IPS-NIHi7 (cell line): ENCODE results near the gene HAGH.

Source experiments
- DNase-seq: peaks from one replicate; pipeline ENCODE4 v3.0.0; 2012; ENCODE audit warnings: mixed read lengths; ENCODE audit errors: extremely low spot score

The HAGH gene

GRCh38 chr16:1773703-1774447 lies 52.8 kb downstream of the HAGH start:
- no peak for DNase-seq

- DNase-seq = peak; percentile 84
Observed at GRCh38 chr16:1772908-1773702, 53.5 kb downstream of the HAGH start, which contains the start of gene MRPS34. Gene MRPS34, minus strand, starts transcription at chr16:1773134. Its CDS starts 15 bp downstream, at chr16:1773119.

GRCh38 chr16:1772362-1772907 lies 54.2 kb downstream of the HAGH start, which contains the start of gene EME2:
Gene EME2, plus strand, starts transcription at chr16:1772810. Its CDS starts 418 bp downstream, at chr16:1773228.
- no peak for DNase-seq

- DNase-seq = peak; percentile 39
Observed at GRCh38 chr16:1771864-1772361, 54.7 kb downstream of the HAGH start.

- peak; percentile 76 for DNase-seq
Observed at GRCh38 chr16:1771188-1771863, 55.3 kb downstream of the HAGH start, which contains the start of gene NME3. Gene NME3, minus strand, starts transcription at chr16:1771543. Its CDS starts 9 bp downstream, at chr16:1771534.

- no peak for DNase-seq
Observed at GRCh38 chr16:1770328-1771187, 56.1 kb downstream of the HAGH start.

GRCh38 chr16:1769402-1770300 lies 57.0 kb downstream of the HAGH start:
- no peak for DNase-seq

- DNase-seq = no peak
Observed at GRCh38 chr16:1768767-1769401, 57.7 kb downstream of the HAGH start.

- DNase-seq = no peak
Observed at GRCh38 chr16:1768061-1768766, 58.4 kb downstream of the HAGH start.

- no peak for DNase-seq
Observed at GRCh38 chr16:1767116-1767994, 59.3 kb downstream of the HAGH start.

GRCh38 chr16:1766701-1767100 lies 59.9 kb downstream of the HAGH start:
- no peak for DNase-seq

- DNase-seq = no peak
Observed at GRCh38 chr16:1766231-1766630, 60.4 kb downstream of the HAGH start.

GRCh38 chr16:1765826-1766225 lies 60.8 kb downstream of the HAGH start:
- DNase-seq = no peak

- DNase-seq = no peak
Observed at GRCh38 chr16:1764971-1765370, 61.7 kb downstream of the HAGH start.

GRCh38 chr16:1763521-1764511 lies 62.8 kb downstream of the HAGH start:
- DNase-seq = peak; percentile 94

GRCh38 chr16:1762879-1763520 lies 63.6 kb downstream of the HAGH start:
- no peak for DNase-seq
